Peyer's patch (tissue), 4 donors: Measurements from ENCODE around the gene PHF23. TPM values are rescaled to one million over a fixed set of nuclear protein-coding genes. Genes with fewer than 3 reads are reported as not detected.

Source experiments
- DNase-seq, 3 donors: peaks; one replicate each; pipeline ENCODE4 v3.0.0-alpha.2; 2017 to 2019
- H3K27ac ChIP-seq, 4 donors: fragments of 200-600 bp; sonication (generic); one replicate each; pipeline ENCODE4 v1.5.1; 2016 to 2019
- H3K27me3 ChIP-seq, 2 donors: fragments of 200-600 bp; sonication (generic); one replicate each; pipeline ENCODE4 v1.5.1; 2019
- H3K36me3 ChIP-seq, 3 donors: fragments of 200-600 bp; sonication (generic); one replicate each; pipeline ENCODE4 v1.5.1; 2016 to 2019
- H3K4me1 ChIP-seq, 4 donors: fragments of 200-600 bp; sonication (generic); one replicate each; pipeline ENCODE4 v1.5.1; 2016 to 2019
- H3K4me3 ChIP-seq, 4 donors: fragments of 200-600 bp; sonication (generic); 1 replicate in 3 of 4; 2 replicates in 1 of 4; pipeline ENCODE4 v1.5.1; 2016 to 2019; ENCODE audit warnings: mild to moderate bottlenecking in 1 of 4
- H3K9me3 ChIP-seq, 4 donors: fragments of 200-600 bp; sonication (generic); one replicate each; pipeline ENCODE4 v1.5.1; 2016 to 2019; ENCODE audit warnings: mild to moderate bottlenecking in 1 of 4
- CTCF ChIP-seq, 6 experiments: fragments of 450-650 bp in 4 of 6; fragments of 200-600 bp in 2 of 6; sonication (generic) in 1 of 6; IDR thresholded peaks; one replicate each; pipeline ENCODE4 v1.5.1; 2017 to 2019; ENCODE audit warnings: antibody characterized with exemption in 6 of 6, mild to moderate bottlenecking in 3 of 6, moderate library complexity in 1 of 6
- POLR2A ChIP-seq, 2 donors: fragments of 450-650 bp; IDR thresholded peaks; one replicate each; pipeline ENCODE4 v1.5.1; 2017; ENCODE audit warnings: antibody characterized with exemption in 2 of 2, mild to moderate bottlenecking in 2 of 2, moderate library complexity in 2 of 2
- total RNA-seq, 4 donors: library from RNA; depleted of rRNA; stranded (reverse); fragments of >200 nt; gene quantifications; one replicate each; pipeline ENCODE4 v1.1.0, GENCODE V29; 2016

The PHF23 gene
- total RNA-seq, 4 donors from 2014 or later = 22.2 to 38.8 (median 35.1) TPM

DNA sequence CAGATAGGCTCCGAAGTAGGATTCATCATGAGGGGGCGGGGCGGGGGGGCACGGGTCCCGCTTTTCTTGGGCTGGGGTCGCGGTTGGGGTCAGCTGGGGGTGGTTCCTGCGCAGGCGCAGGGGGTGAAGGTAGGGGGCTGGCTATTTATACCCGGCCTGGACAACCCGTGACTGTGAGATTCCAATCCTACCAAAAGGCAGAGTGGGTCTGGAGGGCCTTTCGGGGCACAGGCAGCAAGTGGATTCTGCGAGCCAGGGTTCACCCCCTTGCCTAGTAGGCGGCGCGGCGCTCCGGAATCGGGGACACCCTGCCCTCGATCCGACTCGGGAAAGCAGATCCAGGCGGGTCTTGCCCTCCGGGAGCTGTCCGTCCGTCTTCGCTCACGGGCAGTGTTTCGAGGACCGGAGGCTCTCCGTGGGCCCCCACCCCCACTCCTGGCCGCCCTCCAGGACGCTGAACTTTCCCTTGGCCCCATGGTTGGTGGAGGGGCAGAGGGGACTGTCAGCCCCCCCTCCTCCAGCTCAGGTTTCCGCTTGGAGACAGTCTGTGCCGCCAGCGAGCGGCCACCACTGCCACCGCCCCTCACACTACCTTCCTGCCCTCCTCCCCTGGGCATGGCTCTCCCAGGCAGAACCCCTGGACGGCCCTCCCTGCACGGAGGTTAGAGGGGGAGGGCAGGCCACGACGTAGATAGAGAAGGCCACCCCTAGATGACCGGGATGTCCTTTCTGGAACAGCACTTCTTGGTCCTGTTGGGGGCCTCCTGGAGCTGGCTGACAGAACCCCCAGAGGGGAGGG lies 42.9 kb upstream of the PHF23 start:
- no peak for TF ChIP-seq CTCF (IDR thresholded peaks at IDR 0.05)
- TF ChIP-seq POLR2A (IDR thresholded peaks at IDR 0.05) = no peak
- no peak for DNase-seq
- Histone ChIP-seq H3K36me3 (no peaks in the 10 kb centered on the region), H3K9me3 (no peaks in the 10 kb centered on the region), H3K4me1 (peaks cover 2 to 28% (median 16%) of the 10 kb centered on the region in 4 donors), H3K27ac (peak overlapping the region; percentile 25 to 83 (median 60)), H3K27me3 (no peaks in the 10 kb centered on the region), H3K4me3 (peak overlapping the region; percentile 38 to 63 (median 55))

GRCh38 chr17:7281074-7281952 lies 42.1 kb upstream of the PHF23 start, which contains the start of gene SLC2A4:
TSS of gene SLC2A4 (plus strand) at chr17:7281718. CDS start at chr17:7281935, 217 bp downstream.
- Histone ChIP-seq H3K4me1 (peaks cover 2 to 28% (median 16%) of the 10 kb centered on the region in 4 donors), H3K9me3 (no peaks in the 10 kb centered on the region), H3K4me3 (peak within 1 kb of the TSS; percentile 38 to 63 (median 55)), H3K36me3 (no peaks in the 10 kb centered on the region), H3K27me3 (no peaks in the 10 kb centered on the region), H3K27ac (peak within 1 kb of the TSS; percentile 48 to 83 (median 71))
- peak; percentile 89 to 97 (median 96) for DNase-seq
- no peak for TF ChIP-seq POLR2A (IDR thresholded peaks at IDR 0.05)
- no peak for TF ChIP-seq CTCF (IDR thresholded peaks at IDR 0.05)

DNA sequence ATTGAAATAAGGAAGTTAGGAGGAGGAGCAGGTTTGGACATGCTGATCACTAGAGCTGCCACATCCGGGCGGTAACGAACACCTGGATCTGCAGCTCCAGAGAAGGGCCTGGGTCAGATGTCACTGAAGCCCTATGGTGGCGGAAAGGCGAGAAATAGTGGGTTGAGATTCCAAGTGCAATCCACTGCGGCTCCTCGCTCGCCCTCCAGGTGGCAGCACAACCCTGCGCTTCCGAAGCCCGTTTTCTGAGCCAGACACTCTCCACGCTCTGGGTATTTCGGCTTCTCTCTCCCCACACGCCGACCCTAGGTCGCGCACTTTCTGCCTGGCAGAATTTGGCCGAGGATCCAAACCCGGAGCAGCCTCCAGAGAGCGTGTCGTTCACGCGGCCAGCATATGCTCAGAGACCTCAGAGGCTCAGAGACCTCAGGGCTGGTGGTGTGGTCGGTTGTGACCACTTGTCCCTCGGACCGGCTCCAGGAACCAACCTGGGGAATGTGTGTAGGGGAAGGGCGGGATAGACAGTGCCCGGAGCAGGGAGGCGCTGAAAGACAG lies 41.3 kb upstream of the PHF23 start:
- TF ChIP-seq CTCF (IDR thresholded peaks at IDR 0.05) (peak; percentile 92 to 98 (median 96)), POLR2A (IDR thresholded peaks at IDR 0.05) (peak in 1 of 2 donors; percentile 12)
- H3K4me1 ChIP-seq = peaks cover 2 to 28% (median 16%) of the 10 kb centered on the region in 4 donors
- H3K36me3 ChIP-seq = no peaks in the 10 kb centered on the region
- peak overlapping the region; percentile 48 to 83 (median 71) for H3K27ac ChIP-seq
- H3K27me3 ChIP-seq = no peaks in the 10 kb centered on the region
- peak overlapping the region; percentile 38 to 63 (median 55) for H3K4me3 ChIP-seq
- H3K9me3 ChIP-seq = no peaks in the 10 kb centered on the region
- peak; percentile 79 to 93 (median 90) for DNase-seq

DNA sequence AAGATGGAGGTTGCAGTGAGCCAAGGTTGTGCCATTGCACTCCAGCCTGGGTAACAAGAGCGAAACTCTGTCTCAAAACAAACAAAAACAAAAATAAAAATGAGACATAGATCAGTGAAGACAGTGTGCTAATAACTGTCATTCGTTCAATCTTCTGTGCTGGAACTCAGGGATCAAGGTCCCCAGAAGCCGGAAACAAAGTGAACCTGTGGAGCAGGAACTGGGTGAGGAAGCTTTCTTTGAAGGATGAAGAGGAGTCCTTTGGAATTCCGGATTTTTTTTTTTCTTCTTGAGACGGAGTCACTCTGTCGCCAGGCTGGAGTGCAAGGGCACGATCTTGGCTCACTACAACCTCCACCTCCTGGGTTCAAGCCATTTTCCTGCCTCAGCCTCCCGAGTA lies 40.2 kb upstream of the PHF23 start:
- Histone ChIP-seq H3K27me3 (no peaks in the 10 kb centered on the region), H3K4me3 (peak overlapping the region in 2 of 4 donors; percentile 61 to 63), H3K9me3 (no peaks in the 10 kb centered on the region), H3K27ac (peak overlapping the region in 3 of 4 donors; percentile 45 to 83 (median 82)), H3K36me3 (no peaks in the 10 kb centered on the region), H3K4me1 (peaks cover 2 to 28% (median 16%) of the 10 kb centered on the region in 4 donors)
- DNase-seq = peak in 1 of 3 donors; percentile 74
- TF ChIP-seq POLR2A (IDR thresholded peaks at IDR 0.05) (peak in 1 of 2 donors; percentile 32), CTCF (IDR thresholded peaks at IDR 0.05) (no peak)

- peak overlapping the region in 1 of 4 donors; percentile 49 for H3K27ac ChIP-seq
- DNase-seq = no peak
- TF ChIP-seq CTCF (IDR thresholded peaks at IDR 0.05) = no peak
- no peak for TF ChIP-seq POLR2A (IDR thresholded peaks at IDR 0.05)
- H3K4me3 ChIP-seq = no peak overlapping the region
- H3K9me3 ChIP-seq = no peaks in the 10 kb centered on the region
- H3K4me1 ChIP-seq = peaks cover 0 to 25% (median 8%) of the 10 kb centered on the region in 4 donors
- H3K27me3 ChIP-seq = peaks cover 0 to 7% of the 10 kb centered on the region in 2 donors
- H3K36me3 ChIP-seq = no peaks in the 10 kb centered on the region
Observed at GRCh38 chr17:7266784-7267183, 27.5 kb upstream of the PHF23 start.
